Dedifferentiated amniotic fluid mesenchymal stem cell (primary cell): ENCODE measurements around the gene NEK11.
"Not testable (repeated sequence)": the region's sequence is repeated elsewhere in the genome, so short reads cannot be mapped to it uniquely, and the experiment has no call there.

Experiments used
- DNase-seq: peaks from one replicate; pipeline ENCODE4 v3.0.0-alpha.2; 2016; ENCODE audit errors: extremely low spot score

The NEK11 gene

GRCh38 chr3:131356006-131356595 is 329.4 kb downstream of the NEK11 start:
- DNase-seq, result no peak

GRCh38 chr3:131357275-131357674 is 330.6 kb downstream of the NEK11 start:
- no peak for DNase-seq

GRCh38 chr3:131360191-131360755 is 333.6 kb downstream of the NEK11 start:
- no peak for DNase-seq

DNA sequence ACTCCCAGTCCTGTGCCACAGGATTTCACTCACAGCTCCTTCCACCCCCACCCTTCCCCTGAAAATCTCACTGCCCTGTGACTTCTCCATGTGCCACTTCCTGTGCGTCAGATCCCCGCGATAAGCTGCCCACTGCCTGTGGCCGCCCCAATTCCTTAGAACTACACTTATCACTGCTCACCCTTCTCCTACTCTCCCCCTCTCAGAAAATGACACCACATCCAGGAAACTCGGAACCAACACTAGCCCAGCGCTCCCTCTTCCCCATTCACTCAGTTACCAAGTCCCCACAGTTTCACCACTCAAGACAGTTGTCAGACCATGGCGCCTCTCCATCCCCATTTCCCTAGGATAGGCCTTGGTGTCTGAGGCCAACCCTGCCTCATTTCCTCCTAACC is 334.4 kb downstream of the NEK11 start:
- not testable (repeated sequence) for DNase-seq

GRCh38 chr3:131361464-131362421 is 335.1 kb downstream of the NEK11 start:
- DNase-seq, result no peak

- DNase-seq, result no peak
Observed at GRCh38 chr3:131363275-131363674, 336.6 kb downstream of the NEK11 start.

DNA sequence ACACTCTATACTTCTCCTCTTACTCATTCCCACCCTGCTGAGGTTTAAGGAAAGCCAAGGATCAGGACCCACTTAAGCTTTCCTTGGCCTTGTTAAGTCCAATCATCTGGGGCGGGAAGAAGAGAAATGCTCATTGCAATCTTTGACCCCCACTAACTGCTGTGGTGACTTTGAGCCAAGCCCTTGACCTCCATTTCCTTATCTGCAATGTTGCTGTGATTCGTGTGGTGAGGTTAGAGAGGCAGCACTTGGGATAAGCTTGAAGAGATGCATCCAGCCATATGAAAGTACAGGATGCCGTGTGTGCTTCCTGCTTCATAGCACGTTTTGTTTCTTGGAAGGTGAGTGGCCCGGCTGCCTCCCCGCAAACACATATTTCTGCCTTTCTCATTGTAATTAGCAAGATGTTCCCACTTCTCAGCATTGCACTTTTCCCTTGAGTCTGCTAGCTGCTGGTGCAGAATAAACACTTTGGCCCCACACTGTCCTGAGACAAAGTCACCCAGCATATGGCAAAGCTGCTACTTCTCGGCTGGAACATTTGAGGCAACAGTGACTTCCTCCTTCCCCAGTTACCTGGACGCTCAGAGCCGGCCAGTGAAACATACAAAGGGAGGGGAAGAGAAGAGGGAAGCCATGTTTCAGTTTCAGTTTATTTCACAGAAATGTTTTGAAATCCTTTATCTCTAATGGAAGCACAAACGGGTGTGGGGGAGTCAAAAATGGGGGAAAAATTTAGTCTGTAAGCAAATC is 344.4 kb downstream of the NEK11 start:
- DNase-seq, result no peak

DNA sequence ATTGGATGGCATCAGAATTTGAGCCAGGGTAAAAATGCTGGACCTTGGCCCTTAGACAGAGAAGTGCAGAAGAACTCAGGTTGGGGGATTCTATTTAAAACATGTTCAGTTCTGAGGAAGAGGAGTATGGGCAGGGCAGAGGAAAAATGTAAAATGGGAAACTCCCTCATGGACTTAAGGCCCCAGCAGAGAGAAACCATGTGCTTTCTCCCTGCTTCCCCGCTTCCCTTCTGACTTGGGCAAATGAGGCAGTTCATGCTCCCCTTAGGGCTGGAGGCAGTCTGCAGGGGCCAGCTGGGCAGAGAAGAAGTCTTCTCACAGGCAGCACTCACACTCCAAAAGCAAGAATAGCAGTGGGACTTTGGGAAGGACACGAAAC is 345.0 kb downstream of the NEK11 start:
- DNase-seq, result no peak

DNA sequence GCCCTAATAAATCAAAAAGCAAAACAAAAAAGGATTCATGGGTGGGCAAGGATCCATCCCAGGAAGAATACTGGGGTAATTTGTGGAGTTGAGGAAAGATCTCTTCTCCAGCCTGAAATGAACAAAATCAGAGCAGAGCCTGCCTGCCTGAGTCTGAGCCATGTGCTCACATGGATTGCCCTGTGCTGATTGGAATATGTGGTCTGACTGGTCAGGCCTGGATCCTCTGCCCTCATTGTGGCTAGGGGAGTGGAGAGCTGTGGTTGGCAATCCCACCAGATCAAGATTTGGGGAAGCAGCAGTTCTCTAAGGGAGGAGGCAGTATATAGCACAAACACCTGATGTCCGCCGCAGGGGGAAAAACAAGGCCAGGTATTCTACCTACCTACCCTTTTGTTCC is 348.1 kb downstream of the NEK11 start:
- DNase-seq, result no peak

DNA sequence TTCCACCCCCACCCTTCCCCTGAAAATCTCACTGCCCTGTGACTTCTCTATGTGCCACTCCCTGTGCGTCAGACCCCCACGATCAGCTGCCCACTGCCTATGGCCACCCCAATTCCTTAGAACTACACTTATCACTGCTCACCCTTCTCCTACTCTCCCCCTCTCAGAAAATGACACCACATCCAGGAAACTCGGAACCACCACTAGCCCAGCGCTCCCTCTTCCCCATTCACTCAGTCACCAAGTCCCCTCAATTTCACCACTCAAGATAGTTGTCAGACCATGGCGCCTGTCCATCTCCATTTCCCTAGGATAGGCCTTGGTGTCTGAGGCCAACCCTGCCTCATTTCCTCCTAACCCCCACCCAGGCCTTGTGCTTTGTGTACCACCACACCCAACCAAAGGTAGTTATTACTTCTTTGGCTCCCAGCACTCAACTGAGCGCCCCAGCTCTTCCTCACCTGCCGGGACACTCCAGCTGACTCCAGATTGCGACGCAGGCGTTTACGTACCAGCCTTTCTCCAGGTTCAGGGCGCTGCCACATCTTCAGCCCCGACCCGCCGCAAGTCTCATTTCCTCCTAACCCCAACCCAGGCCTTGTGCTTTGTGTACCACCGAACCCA is 354.3 kb downstream of the NEK11 start:
- not testable (repeated sequence) for DNase-seq

DNA sequence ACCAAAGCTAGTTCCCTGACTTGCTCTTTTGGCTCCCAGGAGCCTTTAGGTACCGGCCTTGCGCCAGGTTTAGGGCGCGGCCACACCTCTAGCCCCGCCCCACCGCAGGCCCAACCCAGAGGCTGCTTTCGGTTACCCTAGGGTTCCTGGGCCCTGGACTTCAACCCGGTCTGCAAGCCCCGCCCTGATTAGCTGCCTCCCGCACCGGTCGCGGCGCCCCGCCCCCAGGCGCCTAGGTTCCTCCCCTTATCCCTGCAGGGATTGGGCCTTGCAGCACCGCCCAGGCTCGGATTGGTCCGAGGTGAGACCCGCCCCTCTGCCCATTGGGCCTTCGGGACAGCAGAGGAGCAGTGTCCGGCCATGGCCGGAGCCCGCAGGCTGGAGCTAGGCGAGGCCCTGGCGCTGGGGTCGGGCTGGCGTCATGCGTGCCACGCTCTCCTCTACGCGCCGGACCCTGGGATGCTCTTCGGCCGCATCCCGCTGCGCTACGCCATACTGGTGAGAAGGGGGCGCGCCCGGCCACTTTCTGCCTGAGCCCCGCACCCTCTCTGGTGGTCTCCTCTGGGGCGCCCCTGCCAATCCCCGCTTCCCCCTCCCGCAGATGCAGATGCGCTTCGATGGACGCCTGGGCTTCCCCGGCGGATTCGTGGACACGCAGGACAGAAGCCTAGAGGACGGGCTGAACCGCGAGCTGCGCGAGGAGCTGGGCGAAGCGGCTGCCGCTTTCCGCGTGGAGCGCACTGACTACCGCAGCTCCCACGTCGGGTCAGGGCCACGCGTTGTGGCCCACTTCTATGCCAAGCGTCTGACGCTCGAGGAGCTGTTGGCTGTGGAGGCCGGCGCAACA is 355.0 kb downstream of the NEK11 start, which contains the start of gene NUDT16:
Gene NUDT16, plus strand, starts transcription at position 330 of the 847 bp plus-strand sequence. Its CDS starts 31 bp downstream, at position 361.
- DNase-seq, result peak; percentile 99

DNA sequence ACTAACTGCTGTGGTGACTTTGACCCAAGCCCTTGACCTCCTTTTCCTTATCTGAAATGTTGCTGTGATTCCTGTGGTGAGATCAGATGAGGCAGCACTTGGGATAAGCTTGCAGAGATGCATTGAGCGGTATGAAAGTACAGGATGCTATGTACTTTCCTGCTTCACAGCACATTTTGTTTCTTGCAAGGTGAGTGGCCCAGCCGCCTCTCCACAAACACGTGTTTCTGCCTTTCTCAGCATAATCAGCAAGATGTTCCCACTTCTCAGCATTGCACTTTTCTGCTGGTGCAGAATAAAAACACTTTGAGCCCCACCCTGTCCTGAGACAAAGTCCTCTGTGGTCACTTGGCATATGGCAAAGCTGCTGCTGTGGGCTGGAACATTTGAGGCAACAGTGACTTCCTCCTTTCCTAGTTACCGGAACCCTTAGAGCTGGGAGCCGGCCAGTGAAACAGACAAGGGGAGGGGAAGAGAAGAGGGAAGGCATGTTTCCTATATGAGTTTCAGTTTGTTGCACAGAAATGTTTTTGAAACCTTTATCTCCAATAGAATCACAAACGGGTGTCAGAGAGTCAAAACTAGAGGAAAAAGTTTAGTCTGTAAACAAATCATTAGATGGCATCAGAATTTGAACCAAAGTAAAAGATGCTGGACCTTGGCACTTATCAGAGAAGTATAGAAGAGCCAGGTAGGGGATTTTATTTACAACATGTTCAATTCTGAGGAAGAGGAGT is 359.9 kb downstream of the NEK11 start:
- DNase-seq, result no peak

- DNase-seq, result no peak
Observed at GRCh38 chr3:131387796-131388489, 361.3 kb downstream of the NEK11 start.

GRCh38 chr3:131388490-131388799 is 361.8 kb downstream of the NEK11 start:
- DNase-seq, result no peak

DNA sequence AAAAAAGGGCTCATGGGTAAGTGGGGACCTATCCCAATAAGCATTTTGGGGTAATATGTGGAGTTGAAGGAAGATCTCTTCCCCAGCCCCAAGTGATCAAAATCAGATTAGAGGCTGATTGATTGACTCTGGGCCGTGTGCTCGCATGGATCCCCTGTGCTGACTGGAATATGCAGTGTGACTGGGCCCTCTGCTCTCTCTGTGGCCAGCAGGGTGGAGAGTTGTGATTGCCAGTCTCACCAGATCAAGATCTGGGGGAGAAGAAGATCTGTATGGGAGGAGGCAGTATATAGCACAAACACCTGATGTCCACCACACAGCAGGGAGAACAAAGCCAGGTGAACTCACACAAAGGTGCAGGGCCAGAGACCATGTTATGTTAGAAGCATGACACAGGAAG is 363.7 kb downstream of the NEK11 start:
- DNase-seq, result no peak

- DNase-seq, result no peak
Observed at GRCh38 chr3:131393051-131393450, 366.4 kb downstream of the NEK11 start.

DNA sequence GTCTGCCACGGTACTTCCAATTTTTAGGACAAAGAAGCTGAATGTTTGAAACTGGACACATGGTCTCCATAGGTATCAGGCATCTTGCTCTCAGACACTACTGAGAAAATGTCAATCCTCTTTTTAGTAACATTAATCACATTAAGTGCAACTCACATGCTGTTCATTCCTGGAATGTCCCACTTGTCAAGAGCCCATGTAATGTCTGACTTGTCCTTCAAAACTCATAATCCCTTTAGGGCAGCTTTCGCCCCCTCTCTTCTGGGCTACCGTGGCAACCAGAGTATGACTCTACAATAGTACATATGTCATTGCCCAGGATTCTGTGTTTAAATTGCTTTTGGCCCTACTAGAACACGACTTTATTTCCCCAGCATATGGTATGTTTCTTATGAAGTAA is 367.2 kb downstream of the NEK11 start:
- DNase-seq, result no peak

GRCh38 chr3:131394400-131394799 is 367.7 kb downstream of the NEK11 start:
- DNase-seq, result no peak

DNA sequence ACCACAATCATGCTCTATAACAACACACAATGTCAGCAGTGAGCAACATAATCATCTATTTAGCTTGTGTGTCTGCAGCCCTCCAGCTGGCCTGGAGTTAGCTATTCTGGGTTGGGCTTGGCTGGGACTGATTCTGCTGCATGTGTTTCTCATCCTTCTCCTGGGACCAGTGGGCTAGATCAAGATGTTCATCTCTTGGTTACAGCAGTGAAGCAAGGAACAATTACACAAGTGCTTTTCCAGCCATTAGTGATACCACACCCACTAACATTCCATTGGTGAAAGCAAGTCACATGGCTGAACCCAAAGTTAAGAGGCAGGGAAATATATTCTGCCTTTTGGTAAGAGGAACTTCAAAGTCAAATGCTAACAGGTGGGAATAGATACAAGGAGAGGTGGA is 369.5 kb downstream of the NEK11 start:
- DNase-seq, result no peak

GRCh38 chr3:131397889-131398288 is 371.2 kb downstream of the NEK11 start:
- no peak for DNase-seq
